Keratinocyte (primary cell): ENCODE measurements around the gene VASH2. TPM values are rescaled to one million over a fixed set of nuclear protein-coding genes. Genes with fewer than 3 reads are reported as not detected.

Source experiments
- DNase-seq: peaks from one replicate; pipeline ENCODE4 v3.0.0-alpha.2; 2011; ENCODE audit warnings: low read depth, missing footprints, low spot score
- FAIRE-seq: peaks from 2 replicates; lab custom pipeline; 2011; peaks lifted over from hg19 to GRCh38; lab: Jason Lieb, UNC
- H2AFZ ChIP-seq: 2 replicates; pipeline ENCODE4 v1.6.0; 2012; ENCODE audit warnings: low read length, control low read depth, inconsistent platforms; ENCODE audit not compliant: control insufficient read depth
- H3K27ac ChIP-seq: 2 replicates; pipeline ENCODE4 v1.5.1; 2011; ENCODE audit warnings: low read length; ENCODE audit not compliant: control insufficient read depth, insufficient read depth
- H3K27me3 ChIP-seq: 3 replicates; pipeline ENCODE4 v1.6.0; 2011; ENCODE audit warnings: low read length; ENCODE audit not compliant: control insufficient read depth, insufficient read depth; ENCODE audit errors: extremely low read depth
- H3K36me3 ChIP-seq, 2 experiments: 2 replicates in 1 of 2; 3 replicates in 1 of 2; pipeline ENCODE4 v1.5.1; 2011; ENCODE audit warnings: low read length in 2 of 2, mild to moderate bottlenecking in 1 of 2; ENCODE audit not compliant: control insufficient read depth in 2 of 2, insufficient read depth in 2 of 2; ENCODE audit errors: extremely low read depth in 1 of 2
- H3K4me1 ChIP-seq: 3 replicates; pipeline ENCODE4 v1.5.1; 2011; ENCODE audit warnings: low read length; ENCODE audit not compliant: control insufficient read depth, insufficient read depth; ENCODE audit errors: extremely low read depth
- H3K4me2 ChIP-seq: 3 replicates; pipeline ENCODE4 v1.6.0; 2011; ENCODE audit warnings: low read depth, low read length; ENCODE audit not compliant: control insufficient read depth, insufficient read depth; ENCODE audit errors: extremely low read depth
- H3K4me3 ChIP-seq, 3 experiments: fragments of 200-600 bp in 1 of 3; sonication (generic) in 1 of 3; 2 replicates in 2 of 3; 3 replicates in 1 of 3; pipeline ENCODE4 v1.5.1; 2011 to 2016; ENCODE audit warnings: low read length in 3 of 3, mild to moderate bottlenecking in 3 of 3, control low read depth in 2 of 3, inconsistent platforms in 1 of 3, low read depth in 1 of 3, mixed read lengths in 1 of 3, mixed run types in 1 of 3, moderate library complexity in 1 of 3; ENCODE audit not compliant: control insufficient read depth in 2 of 3, insufficient read depth in 2 of 3; ENCODE audit errors: extremely low read depth in 1 of 3
- H3K79me2 ChIP-seq: 2 replicates; pipeline ENCODE4 v1.6.0; 2012; ENCODE audit warnings: low read length; ENCODE audit not compliant: control insufficient read depth, insufficient read depth
- H3K9ac ChIP-seq: 3 replicates; pipeline ENCODE4 v1.6.0; 2011; ENCODE audit warnings: low read length; ENCODE audit not compliant: control insufficient read depth, insufficient read depth; ENCODE audit errors: extremely low read depth
- H3K9me1 ChIP-seq: 3 replicates; pipeline ENCODE4 v1.6.0; 2011; ENCODE audit warnings: low read length; ENCODE audit not compliant: control insufficient read depth, insufficient read depth; ENCODE audit errors: extremely low read depth
- H3K9me3 ChIP-seq: 2 replicates; pipeline ENCODE4 v1.5.1; 2012; ENCODE audit warnings: low read depth, low read length; ENCODE audit not compliant: control insufficient read depth
- H4K20me1 ChIP-seq: 3 replicates; pipeline ENCODE4 v1.6.0; 2011; ENCODE audit warnings: low read length; ENCODE audit not compliant: control insufficient read depth, insufficient read depth; ENCODE audit errors: extremely low read depth
- EZH2 ChIP-seq: IDR thresholded peaks from one replicate; pipeline ENCODE4 v1.6.1; 2012; ENCODE audit warnings: inconsistent platforms, mild to moderate bottlenecking, low read length, moderate library complexity
- dilution Hi-C: fragments of 300-500 bp; cut with MboI; formaldehyde crosslinking; loops from one replicate; pipeline ENCODE4 v1.7.0; 2020; ENCODE audit warnings: low sequenced_read_pairs; ENCODE audit not compliant: extremely low pct_ligation_motif_present
- polyA plus RNA-seq, 5 experiments: library from polyadenylated mRNA; depleted of rRNA in 3 of 5; stranded (reverse) in 3 of 5; stranded (forward) in 1 of 5; unstranded in 1 of 5; fragments of >200 nt; gene quantifications; 1 replicate in 1 of 5; 2 replicates in 3 of 5; 3 replicates in 1 of 5; pipeline versions ENCODE4 v1.2.1 to v1.2.3, GENCODE V29; 2011 to 2012; ENCODE audit warnings: missing spikeins in 2 of 5, low read depth in 1 of 5, low replicate concordance in 1 of 5
- TF ChIP-seq, protein P1 (sequence below), 3 experiments: IDR thresholded peaks in 1 of 3; conservative IDR thresholded peaks in 1 of 3; optimal IDR thresholded peaks in 1 of 3; 2 replicates in 2 of 3; 3 replicates in 1 of 3; pipeline versions ENCODE3 to v1.5.1; 2011; ENCODE audit warnings: low read length in 3 of 3, mild to moderate bottlenecking in 3 of 3, moderate library complexity in 2 of 3, control low read depth in 1 of 3, inconsistent platforms in 1 of 3; ENCODE audit not compliant: insufficient read depth in 2 of 3; ENCODE audit errors: extremely low read depth in 1 of 3

VASH2 gene
- polyA plus RNA-seq, 1 donor (not counting 4 experiments of a cell fraction or from before 2014, with no cell fraction given) = 0.04 TPM

- dilution Hi-C loops = no loop called here
- Histone ChIP-seq H3K79me2 (no peaks in the 10 kb centered on the region), H3K27ac (no peak overlapping the region), H3K36me3 (no peaks in the 10 kb centered on the region), H3K9me1 (no peaks in the 10 kb centered on the region), H2AFZ (no peak overlapping the region), H3K9ac (no peak overlapping the region), H3K4me2 (no peak overlapping the region), H3K9me3 (no peaks in the 10 kb centered on the region), H3K4me1 (no peaks in the 10 kb centered on the region), H4K20me1 (no peaks in the 10 kb centered on the region), H3K4me3 (no peak overlapping the region), H3K27me3 (no peaks in the 10 kb centered on the region)
- FAIRE-seq (no peak), DNase-seq (no peak)
- TF ChIP-seq, protein P1, sequence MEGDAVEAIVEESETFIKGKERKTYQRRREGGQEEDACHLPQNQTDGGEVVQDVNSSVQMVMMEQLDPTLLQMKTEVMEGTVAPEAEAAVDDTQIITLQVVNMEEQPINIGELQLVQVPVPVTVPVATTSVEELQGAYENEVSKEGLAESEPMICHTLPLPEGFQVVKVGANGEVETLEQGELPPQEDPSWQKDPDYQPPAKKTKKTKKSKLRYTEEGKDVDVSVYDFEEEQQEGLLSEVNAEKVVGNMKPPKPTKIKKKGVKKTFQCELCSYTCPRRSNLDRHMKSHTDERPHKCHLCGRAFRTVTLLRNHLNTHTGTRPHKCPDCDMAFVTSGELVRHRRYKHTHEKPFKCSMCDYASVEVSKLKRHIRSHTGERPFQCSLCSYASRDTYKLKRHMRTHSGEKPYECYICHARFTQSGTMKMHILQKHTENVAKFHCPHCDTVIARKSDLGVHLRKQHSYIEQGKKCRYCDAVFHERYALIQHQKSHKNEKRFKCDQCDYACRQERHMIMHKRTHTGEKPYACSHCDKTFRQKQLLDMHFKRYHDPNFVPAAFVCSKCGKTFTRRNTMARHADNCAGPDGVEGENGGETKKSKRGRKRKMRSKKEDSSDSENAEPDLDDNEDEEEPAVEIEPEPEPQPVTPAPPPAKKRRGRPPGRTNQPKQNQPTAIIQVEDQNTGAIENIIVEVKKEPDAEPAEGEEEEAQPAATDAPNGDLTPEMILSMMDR (optimal IDR thresholded peaks at IDR 0.05 in 1 of 3, IDR thresholded peaks at IDR 0.05 in 1 of 3, conservative IDR thresholded peaks at IDR 0.05 in 1 of 3; ENCODE audit: extremely low read depth in 1 of 3, insufficient read depth in 2 of 3, low read length in 3 of 3) = no peak
- TF ChIP-seq EZH2 = no peak
These were observed 29.2 kb downstream of the VASH2 start for GRCh38 chr1:212979340-212980122.

DNA sequence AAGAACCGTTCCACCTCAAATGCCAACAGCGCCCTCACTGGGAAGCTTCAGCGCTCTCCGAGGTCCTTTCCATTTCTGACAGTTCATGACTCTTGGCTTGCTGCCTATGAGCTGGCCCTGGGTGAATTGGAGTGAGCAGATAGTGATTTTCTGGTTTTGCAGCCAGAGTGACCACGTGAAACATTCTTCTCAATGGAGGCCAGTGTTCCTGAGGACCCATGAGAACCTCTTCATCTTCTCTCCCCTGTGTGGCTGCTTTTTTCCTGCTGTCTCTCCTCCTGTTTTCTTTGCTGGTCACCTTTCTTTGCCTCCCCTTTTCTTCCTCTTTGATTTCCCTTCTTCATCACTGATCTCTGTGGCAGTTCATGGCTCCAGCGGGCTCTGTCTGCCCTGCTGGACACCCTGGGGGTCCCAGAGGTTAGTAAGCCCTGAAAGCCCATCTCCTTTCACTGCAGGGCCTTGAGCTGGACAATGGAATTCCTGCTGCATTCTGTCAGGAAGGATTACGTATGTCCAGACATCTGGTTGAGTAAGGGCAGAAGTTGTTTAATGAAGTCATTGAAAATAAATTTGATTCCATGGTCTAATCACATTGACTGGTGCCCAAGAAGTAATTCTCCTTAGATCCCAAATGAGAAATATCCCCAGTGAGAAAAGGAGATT lies 29.9 kb downstream of the VASH2 start:
- H4K20me1 ChIP-seq = no peaks in the 10 kb centered on the region
- dilution Hi-C loops = no loop called here
- no peak for DNase-seq
- H3K36me3 ChIP-seq = no peaks in the 10 kb centered on the region
- no peaks in the 10 kb centered on the region for H3K9me3 ChIP-seq
- H3K4me1 ChIP-seq = no peaks in the 10 kb centered on the region
- no peak overlapping the region for H3K9ac ChIP-seq
- H3K79me2 ChIP-seq = no peaks in the 10 kb centered on the region
- no peaks in the 10 kb centered on the region for H3K9me1 ChIP-seq
- H3K4me3 ChIP-seq = no peak overlapping the region
- FAIRE-seq = no peak
- no peak overlapping the region for H3K27ac ChIP-seq
- H2AFZ ChIP-seq = no peak overlapping the region
- TF ChIP-seq, protein P1 (optimal IDR thresholded peaks at IDR 0.05 in 1 of 3, IDR thresholded peaks at IDR 0.05 in 1 of 3, conservative IDR thresholded peaks at IDR 0.05 in 1 of 3; ENCODE audit: extremely low read depth in 1 of 3, insufficient read depth in 2 of 3, low read length in 3 of 3) = no peak
- TF ChIP-seq EZH2 = no peak
- H3K27me3 ChIP-seq = no peaks in the 10 kb centered on the region
- no peak overlapping the region for H3K4me2 ChIP-seq
